ENCODE results near the gene LSM6. TPM values are rescaled to one million over a fixed set of nuclear protein-coding genes. Genes with fewer than 3 reads are reported as not detected.

Gene LSM6
- total RNA-seq, 2 experiments from 2014 or later: 59.7 to 61.7 TPM

DNA sequence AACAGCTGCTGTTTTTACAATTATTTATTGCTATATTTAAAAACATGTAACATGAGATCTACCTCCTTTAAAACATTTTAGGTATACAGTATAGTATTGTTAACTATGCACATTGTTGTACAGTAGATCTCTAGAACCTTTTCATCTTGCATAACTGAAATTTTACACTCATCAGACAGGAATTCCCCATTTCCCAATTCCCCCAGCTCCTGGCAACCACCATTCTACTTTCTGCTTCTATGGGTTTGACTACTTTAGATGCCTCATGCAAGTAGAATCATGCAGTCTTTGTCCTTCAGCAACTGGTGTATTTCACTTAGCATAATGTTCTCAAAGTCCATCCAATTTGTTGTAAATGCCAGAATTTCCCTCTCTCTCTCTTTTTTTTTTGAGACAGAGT is 9.7 kb upstream of the LSM6 start:
- DNase-seq: no peak
- Mint-ChIP-seq H3K4me3 (no peak overlapping the region), H3K9me3 (peaks cover 6% of the 10 kb centered on the region), H3K36me3 (ENCODE audit: low read depth) (no peaks in the 10 kb centered on the region), H3K4me1 (ENCODE audit: low read depth) (no peaks in the 10 kb centered on the region), H3K27ac (no peak overlapping the region), H3K27me3 (no peaks in the 10 kb centered on the region)
- intact Hi-C loops (cut with micrococcal nuclease): no loop called here
- TF ChIP-seq, protein P1, sequence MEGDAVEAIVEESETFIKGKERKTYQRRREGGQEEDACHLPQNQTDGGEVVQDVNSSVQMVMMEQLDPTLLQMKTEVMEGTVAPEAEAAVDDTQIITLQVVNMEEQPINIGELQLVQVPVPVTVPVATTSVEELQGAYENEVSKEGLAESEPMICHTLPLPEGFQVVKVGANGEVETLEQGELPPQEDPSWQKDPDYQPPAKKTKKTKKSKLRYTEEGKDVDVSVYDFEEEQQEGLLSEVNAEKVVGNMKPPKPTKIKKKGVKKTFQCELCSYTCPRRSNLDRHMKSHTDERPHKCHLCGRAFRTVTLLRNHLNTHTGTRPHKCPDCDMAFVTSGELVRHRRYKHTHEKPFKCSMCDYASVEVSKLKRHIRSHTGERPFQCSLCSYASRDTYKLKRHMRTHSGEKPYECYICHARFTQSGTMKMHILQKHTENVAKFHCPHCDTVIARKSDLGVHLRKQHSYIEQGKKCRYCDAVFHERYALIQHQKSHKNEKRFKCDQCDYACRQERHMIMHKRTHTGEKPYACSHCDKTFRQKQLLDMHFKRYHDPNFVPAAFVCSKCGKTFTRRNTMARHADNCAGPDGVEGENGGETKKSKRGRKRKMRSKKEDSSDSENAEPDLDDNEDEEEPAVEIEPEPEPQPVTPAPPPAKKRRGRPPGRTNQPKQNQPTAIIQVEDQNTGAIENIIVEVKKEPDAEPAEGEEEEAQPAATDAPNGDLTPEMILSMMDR (IDR thresholded peaks at IDR 0.05): no peak
- CTCF ChIA-PET: interaction anchor here (0.7 kb wide), 1 partner anchor 948 kb away, joined by 3 read pairs; no protein-coding TSS in a partner anchor
- POLR2A ChIA-PET: no interaction called here
- ATAC-seq: no peak

DNA sequence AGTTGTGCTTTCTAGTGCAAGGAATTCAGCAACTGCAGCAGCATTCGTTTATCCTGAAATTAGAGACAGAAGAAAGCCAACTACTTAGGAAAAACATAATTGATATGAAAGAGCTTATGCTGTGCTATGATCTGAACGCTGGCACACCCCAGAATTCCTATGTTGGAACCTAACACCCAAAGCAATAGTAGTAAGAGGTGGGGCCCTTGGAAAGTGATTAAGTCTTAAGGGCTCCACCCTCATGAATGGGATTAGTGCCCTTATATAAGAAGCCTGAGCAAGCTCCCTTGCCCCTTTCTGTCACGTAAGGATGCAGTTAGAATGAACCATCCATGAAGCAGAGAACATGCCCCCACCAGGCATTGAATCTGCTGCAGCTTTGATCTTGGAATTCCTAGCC is 5.4 kb upstream of the LSM6 start:
- CTCF ChIA-PET: interaction anchor here (1.6 kb wide), 1 partner anchor 17 kb away, joined by 4 read pairs; no protein-coding TSS in a partner anchor
- Mint-ChIP-seq H3K36me3 (ENCODE audit: low read depth) (no peaks in the 10 kb centered on the region), H3K27me3 (no peaks in the 10 kb centered on the region), H3K9me3 (no peaks in the 10 kb centered on the region), H3K4me3 (no peak overlapping the region), H3K27ac (no peak overlapping the region), H3K4me1 (ENCODE audit: low read depth) (peaks cover 4% of the 10 kb centered on the region)
- POLR2A ChIA-PET: no interaction called here
- ATAC-seq: no peak
- TF ChIP-seq, protein P1 (IDR thresholded peaks at IDR 0.05): no peak
- DNase-seq: no peak
- intact Hi-C loops (cut with micrococcal nuclease): no loop called here

DNA sequence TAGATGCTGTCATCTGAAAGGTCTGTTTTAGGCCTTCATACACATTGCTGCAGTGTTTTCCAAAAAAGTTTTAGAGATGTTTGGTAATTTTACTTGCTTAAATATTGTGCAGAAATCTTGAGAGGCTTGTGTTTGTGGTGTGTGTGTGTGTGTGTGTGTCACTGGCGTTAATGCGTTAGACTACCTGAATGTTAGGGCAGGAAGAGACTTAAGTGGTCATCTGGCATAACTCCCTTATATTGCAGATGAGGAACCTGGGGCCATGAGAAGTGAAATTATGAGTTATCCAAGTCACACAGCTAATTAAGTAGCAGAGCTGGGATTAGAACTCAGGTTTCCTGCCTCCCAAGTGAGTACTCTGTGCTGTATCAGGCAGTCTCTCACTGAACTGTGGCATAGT is 1.4 kb downstream of the LSM6 start:
- peaks cover 53% of the 10 kb centered on the region for H3K4me1 Mint-ChIP-seq (ENCODE audit: low read depth)
- TF ChIP-seq, protein P1 (IDR thresholded peaks at IDR 0.05): no peak
- no peaks in the 10 kb centered on the region for H3K27me3 Mint-ChIP-seq
- H3K4me3 Mint-ChIP-seq: peak overlapping the region; percentile 85
- ATAC-seq (no peak), DNase-seq (no peak)
- intact Hi-C loops (cut with micrococcal nuclease): no loop called here
- CTCF ChIA-PET: interaction anchor here (1.6 kb wide), 1 partner anchor 81 kb away, joined by 4 read pairs; no protein-coding TSS in a partner anchor
- H3K9me3 Mint-ChIP-seq: no peaks in the 10 kb centered on the region
- H3K36me3 Mint-ChIP-seq (ENCODE audit: low read depth): peaks cover 10% of the 10 kb centered on the region
- POLR2A ChIA-PET: interaction anchor here (1.2 kb wide), 1 partner anchor 15 kb away, joined by 3 read pairs; no protein-coding TSS in a partner anchor
- H3K27ac Mint-ChIP-seq: peak overlapping the region; percentile 64

DNA sequence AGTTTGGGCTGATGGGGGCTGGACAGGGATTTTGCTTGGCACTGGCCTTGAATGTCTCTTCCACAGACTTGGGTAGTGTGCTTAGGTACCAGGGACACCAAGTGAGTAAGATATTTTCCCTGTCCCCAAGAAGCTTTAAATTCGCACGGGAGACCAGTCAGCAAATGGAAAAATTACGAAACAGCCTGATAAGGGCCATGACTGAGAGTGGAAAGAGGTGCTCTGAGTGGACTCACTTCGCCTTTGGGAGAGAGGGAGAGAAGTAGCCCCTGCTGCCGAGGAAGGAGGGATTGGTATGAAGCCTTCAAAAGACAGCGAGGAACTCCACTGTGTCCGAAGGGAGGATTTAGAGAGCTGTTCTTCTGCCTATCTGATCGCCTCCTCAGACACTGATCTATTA is 2.6 kb downstream of the LSM6 start:
- no peaks in the 10 kb centered on the region for H3K27me3 Mint-ChIP-seq
- H3K9me3 Mint-ChIP-seq: no peaks in the 10 kb centered on the region
- H3K36me3 Mint-ChIP-seq (ENCODE audit: low read depth): peaks cover 10% of the 10 kb centered on the region
- H3K27ac Mint-ChIP-seq: no peak overlapping the region
- H3K4me3 Mint-ChIP-seq: no peak overlapping the region
- intact Hi-C loops (cut with micrococcal nuclease): no loop called here
- ChIA-PET CTCF (interaction anchor here (1.6 kb wide), 1 partner anchor 83 kb away, joined by 4 read pairs; no protein-coding TSS in a partner anchor), POLR2A (no interaction called here)
- ATAC-seq (no peak), DNase-seq (no peak)
- H3K4me1 Mint-ChIP-seq (ENCODE audit: low read depth): peaks cover 59% of the 10 kb centered on the region
- TF ChIP-seq, protein P1 (IDR thresholded peaks at IDR 0.05): no peak

DNA sequence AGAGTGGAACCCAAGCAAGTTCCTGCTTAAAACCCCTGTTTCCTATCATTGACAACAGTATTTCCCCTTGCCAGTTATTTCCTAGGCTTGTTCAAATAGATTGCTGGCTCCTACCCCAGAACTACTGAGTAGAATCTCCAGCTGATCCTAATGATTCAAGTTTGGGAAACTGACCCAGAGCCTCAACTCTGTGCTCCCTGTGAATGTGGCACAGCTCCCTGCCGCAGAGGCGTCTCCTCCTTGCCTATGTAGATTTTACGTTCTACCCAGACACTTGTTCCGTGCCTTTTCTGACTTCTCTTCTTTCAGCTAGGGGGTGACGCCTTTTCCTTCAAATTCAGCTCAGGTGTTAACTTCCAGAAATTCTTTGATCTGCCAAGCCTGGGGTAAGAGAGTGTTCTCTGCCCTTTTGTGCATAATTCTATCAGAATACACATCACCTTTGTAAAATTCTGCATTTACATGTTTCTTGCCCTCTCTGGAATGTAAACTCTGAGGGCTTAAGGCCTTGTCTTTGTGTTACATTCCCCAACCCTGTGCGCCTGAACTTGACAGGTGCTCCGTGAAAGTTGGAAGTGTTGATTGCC is 4.4 kb downstream of the LSM6 start:
- no peak overlapping the region for H3K4me3 Mint-ChIP-seq
- intact Hi-C loops (cut with micrococcal nuclease): no loop called here
- CTCF ChIA-PET: no interaction called here

More for the DNA sequence above, 4.4 kb downstream of the LSM6 start:
- H3K9me3 Mint-ChIP-seq: no peaks in the 10 kb centered on the region
- POLR2A ChIA-PET: no interaction called here
- H3K27me3 Mint-ChIP-seq: no peaks in the 10 kb centered on the region
- H3K36me3 Mint-ChIP-seq (ENCODE audit: low read depth): peaks cover 14% of the 10 kb centered on the region
- TF ChIP-seq, protein P1 (IDR thresholded peaks at IDR 0.05): no peak
- DNase-seq (no peak), ATAC-seq (no peak)
- peaks cover 60% of the 10 kb centered on the region for H3K4me1 Mint-ChIP-seq (ENCODE audit: low read depth)
- peak overlapping the region; percentile 17 for H3K27ac Mint-ChIP-seq
